Neuronal stem cell (in vitro differentiated cells): ENCODE results near the gene TBC1D26.
"Not testable (repeated sequence)": the region's sequence is repeated elsewhere in the genome, so short reads cannot be mapped to it uniquely, and the experiment has no call there.

ENCODE experiments used
- DNase-seq: peaks from one replicate; pipeline ENCODE4 v3.0.0-alpha.2; 2013; ENCODE audit warnings: low spot score
- H2AFZ ChIP-seq: one replicate; pipeline ENCODE4 v1.6.1; 2013; ENCODE audit warnings: mild to moderate bottlenecking, low read length, inconsistent platforms
- H2AK5ac ChIP-seq: 2 replicates; pipeline ENCODE4 v1.6.1; 2013; ENCODE audit warnings: low read depth, mild to moderate bottlenecking, inconsistent platforms, low read length, moderate library complexity, mixed read lengths
- H2BK120ac ChIP-seq: 2 replicates; pipeline ENCODE4 v1.6.1; 2013; ENCODE audit warnings: low read depth, mild to moderate bottlenecking, inconsistent platforms, low read length, moderate library complexity, mixed read lengths
- H2BK12ac ChIP-seq: one replicate; pipeline ENCODE4 v1.6.1; 2013; ENCODE audit warnings: low read length, inconsistent platforms
- H2BK15ac ChIP-seq: 2 replicates; pipeline ENCODE4 v1.6.1; 2013; ENCODE audit warnings: mild to moderate bottlenecking, low read length, inconsistent platforms, mixed read lengths
- H2BK5ac ChIP-seq: one replicate; pipeline ENCODE4 v1.6.1; 2013; ENCODE audit warnings: inconsistent platforms, mild to moderate bottlenecking, low read length, moderate library complexity
- H3K14ac ChIP-seq: one replicate; pipeline ENCODE4 v1.6.1; 2013; ENCODE audit warnings: low read length, inconsistent platforms
- H3K18ac ChIP-seq: 2 replicates; pipeline ENCODE4 v1.6.1; 2013; ENCODE audit warnings: low read length, inconsistent platforms
- H3K23ac ChIP-seq: 2 replicates; pipeline ENCODE4 v1.6.1; 2013; ENCODE audit warnings: low read depth, mild to moderate bottlenecking, mixed read lengths, low read length, inconsistent platforms; ENCODE audit not compliant: poor library complexity
- H3K27ac ChIP-seq: replicated peaks from 3 replicates; pipeline ENCODE4 v1.5.1; 2013; ENCODE audit warnings: low read length, inconsistent platforms
- H3K27me3 ChIP-seq, 3 experiments: 2 replicates each; pipeline ENCODE4 v1.6.1; 2013; ENCODE audit warnings: low read length in 3 of 3, mild to moderate bottlenecking in 2 of 3, inconsistent platforms in 1 of 3, low read depth in 1 of 3, mixed read lengths in 1 of 3, moderate library complexity in 1 of 3; ENCODE audit not compliant: control insufficient read depth in 3 of 3, insufficient read depth in 3 of 3
- H3K36me3 ChIP-seq, 2 donors: replicated peaks in 1 of 2; 2 replicates each; pipeline ENCODE4 v1.6.1; 2013; ENCODE audit warnings: low read length in 2 of 2; ENCODE audit not compliant: control insufficient read depth in 2 of 2, insufficient read depth in 2 of 2
- H3K4ac ChIP-seq: 2 replicates; pipeline ENCODE4 v1.6.1; 2013; ENCODE audit warnings: inconsistent platforms, mild to moderate bottlenecking, low read length, moderate library complexity
- H3K4me1 ChIP-seq, 2 donors: 1 replicate in 1 of 2; 2 replicates in 1 of 2; pipeline ENCODE4 v1.6.1; 2013; ENCODE audit warnings: low read length in 2 of 2, low read depth in 1 of 2; ENCODE audit not compliant: control insufficient read depth in 2 of 2, insufficient read depth in 1 of 2
- H3K4me2 ChIP-seq: one replicate; pipeline ENCODE4 v1.6.1; 2013; ENCODE audit warnings: mild to moderate bottlenecking, low read length, inconsistent platforms; ENCODE audit not compliant: insufficient read depth, poor library complexity, severe bottlenecking
- H3K4me3 ChIP-seq, 2 donors: 2 replicates each; pipeline ENCODE4 v1.5.1; 2013; ENCODE audit warnings: low read length in 2 of 2, mild to moderate bottlenecking in 2 of 2, inconsistent platforms in 1 of 2, moderate library complexity in 1 of 2
- H3K79me1 ChIP-seq: one replicate; pipeline ENCODE4 v1.6.1; 2013; ENCODE audit warnings: low read depth, mild to moderate bottlenecking, inconsistent platforms, low read length, moderate library complexity
- H3K9ac ChIP-seq: one replicate; pipeline ENCODE4 v1.6.1; 2013; ENCODE audit warnings: mild to moderate bottlenecking, low read depth, low read length, inconsistent platforms; ENCODE audit not compliant: poor library complexity
- H3K9me3 ChIP-seq, 2 donors: replicated peaks in 1 of 2; 2 replicates each; pipeline versions ENCODE3 to v1.6.1; 2013; ENCODE audit warnings: low read length in 2 of 2, mild to moderate bottlenecking in 2 of 2, inconsistent platforms in 1 of 2, low read depth in 1 of 2, mixed read lengths in 1 of 2, moderate library complexity in 1 of 2; ENCODE audit not compliant: control insufficient read depth in 2 of 2, insufficient read depth in 1 of 2
- H4K8ac ChIP-seq: one replicate; pipeline ENCODE4 v1.6.1; 2013; ENCODE audit warnings: low read depth, mild to moderate bottlenecking, inconsistent platforms, low read length, moderate library complexity
- H4K91ac ChIP-seq: one replicate; pipeline ENCODE4 v1.6.1; 2013; ENCODE audit warnings: low read length, low read depth, mild to moderate bottlenecking, inconsistent platforms; ENCODE audit not compliant: poor library complexity
- WGBS, 2 donors: extraction: QIAGEN DNeasy Blood & Tissue Kit; methylation state at CpG; one replicate each; pipeline ENCODE4 v1.1.7; 2013; ENCODE audit warnings: missing lambda C conversion rate in 2 of 2, mixed read lengths in 1 of 2; ENCODE audit not compliant: insufficient read length in 2 of 2, insufficient replicate concordance in 1 of 2; ENCODE audit errors: extremely low coverage in 2 of 2; 5-methylcytosine and 5-hydroxymethylcytosine counted together

Gene TBC1D26

DNA sequence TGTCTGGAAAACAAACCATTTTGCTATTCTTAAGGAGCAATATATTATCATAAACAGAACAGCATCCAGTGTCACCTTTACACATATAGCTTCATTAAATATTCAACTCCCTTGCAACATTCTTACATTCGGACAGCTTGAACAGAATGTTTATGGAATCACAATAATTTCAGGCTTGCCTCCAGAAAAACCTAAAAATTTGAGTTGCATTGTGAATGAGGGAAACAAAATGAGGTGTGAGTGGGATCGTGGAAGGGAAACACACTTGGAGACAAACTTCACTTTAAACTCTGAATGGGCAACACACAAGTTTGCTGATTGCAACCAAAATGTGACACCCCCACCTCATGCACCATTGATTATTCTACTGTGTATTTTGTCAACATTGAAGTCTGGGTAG is 51.4 kb downstream of the TBC1D26 start:
- H3K14ac ChIP-seq = no peak overlapping the region
- no peaks in the 10 kb centered on the region for H3K36me3 ChIP-seq
- WGBS, 2 donors = no CpG with 5 or more reads among the region's 2 CpGs
- no peak for DNase-seq
- H3K18ac ChIP-seq = no peak overlapping the region
- no peak overlapping the region for H3K4me3 ChIP-seq
- H2AK5ac ChIP-seq = no peak overlapping the region
- no peak overlapping the region for H3K27ac ChIP-seq
- no peak overlapping the region for H3K9ac ChIP-seq
- no peak overlapping the region for H3K23ac ChIP-seq
- H3K4me1 ChIP-seq = no peaks in the 10 kb centered on the region
- no peak overlapping the region for H2BK5ac ChIP-seq
- H2BK15ac ChIP-seq = no peak overlapping the region
- H3K27me3 ChIP-seq = peaks cover 0 to 2% (median 0%) of the 10 kb centered on the region in 3 experiments
- no peak overlapping the region for H2BK12ac ChIP-seq
- H3K4me2 ChIP-seq = no peak overlapping the region
- H3K79me1 ChIP-seq = no peaks in the 10 kb centered on the region
- no peak overlapping the region for H4K8ac ChIP-seq
- H3K4ac ChIP-seq = no peak overlapping the region
- no peak overlapping the region for H2BK120ac ChIP-seq
- H4K91ac ChIP-seq = no peak overlapping the region
- H3K9me3 ChIP-seq = peaks cover 0 to 7% of the 10 kb centered on the region in 2 donors
- H2AFZ ChIP-seq = no peak overlapping the region

GRCh38 chr17:15784351-15784750 is 52.3 kb downstream of the TBC1D26 start:
- not testable (repeated sequence) for H3K18ac ChIP-seq, H2AK5ac ChIP-seq, H2BK12ac ChIP-seq, H3K9ac ChIP-seq, H3K4me1 ChIP-seq, H3K4ac ChIP-seq, H3K14ac ChIP-seq, H2BK15ac ChIP-seq, H3K4me3 ChIP-seq, H3K27me3 ChIP-seq, H3K36me3 ChIP-seq, H3K9me3 ChIP-seq, H3K23ac ChIP-seq, H2BK120ac ChIP-seq, H4K8ac ChIP-seq, H2BK5ac ChIP-seq, H3K27ac ChIP-seq, H3K4me2 ChIP-seq, H3K79me1 ChIP-seq, H2AFZ ChIP-seq, H4K91ac ChIP-seq, DNase-seq
- no CpG with 5 or more reads among the region's 2 CpGs for WGBS, 2 donors

- H3K27me3 ChIP-seq, DNase-seq: not testable (repeated sequence)
Observed at GRCh38 chr17:15787363-15788075, 55.4 kb downstream of the TBC1D26 start.

DNA sequence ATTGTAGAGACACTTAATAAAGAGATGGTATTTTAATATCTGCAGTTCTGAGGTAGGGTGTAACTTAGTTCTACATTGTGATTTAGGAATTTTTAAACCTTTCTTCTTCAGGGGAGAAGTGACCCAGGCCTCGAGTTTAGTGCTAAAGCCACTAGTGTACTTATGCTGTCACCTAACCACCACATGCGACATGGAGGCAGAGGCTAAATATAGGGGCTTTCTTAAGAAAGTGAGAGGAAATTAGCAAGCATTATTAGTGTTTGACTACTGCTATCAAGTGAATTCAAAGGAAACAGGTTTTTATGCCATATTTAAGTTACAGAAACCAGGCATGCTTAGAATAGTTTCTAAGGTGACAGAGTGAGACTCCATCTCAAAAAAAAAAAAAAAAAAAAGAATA is 56.3 kb downstream of the TBC1D26 start:
- not testable (repeated sequence) for H3K36me3 ChIP-seq, H4K8ac ChIP-seq, DNase-seq, H3K27me3 ChIP-seq, H3K9ac ChIP-seq, H3K18ac ChIP-seq, H2BK120ac ChIP-seq, H3K14ac ChIP-seq, H3K4ac ChIP-seq, H3K4me1 ChIP-seq, H4K91ac ChIP-seq, H2BK5ac ChIP-seq, H2BK15ac ChIP-seq, H2AK5ac ChIP-seq, H3K79me1 ChIP-seq, H3K4me3 ChIP-seq, H2AFZ ChIP-seq, H3K4me2 ChIP-seq, H3K27ac ChIP-seq, H3K9me3 ChIP-seq, H2BK12ac ChIP-seq, H3K23ac ChIP-seq
- WGBS, 2 donors = no CpG with 5 or more reads among the region's 2 CpGs

More at GRCh38 chr17:15787363-15788075, 55.4 kb downstream of the TBC1D26 start:
- H2AK5ac ChIP-seq, H3K23ac ChIP-seq, H2BK120ac ChIP-seq, H2BK15ac ChIP-seq, H3K9ac ChIP-seq, H4K8ac ChIP-seq, H3K9me3 ChIP-seq, H3K4me2 ChIP-seq, H2AFZ ChIP-seq, H3K14ac ChIP-seq, H3K4ac ChIP-seq, H2BK5ac ChIP-seq, H3K36me3 ChIP-seq, H4K91ac ChIP-seq, H3K4me1 ChIP-seq, H3K27ac ChIP-seq, H3K18ac ChIP-seq, H3K4me3 ChIP-seq, H3K79me1 ChIP-seq, H2BK12ac ChIP-seq: not testable (repeated sequence)
- no CpG with 5 or more reads among the region's 29 CpGs for WGBS, 2 donors
